Mesenchymal stem cell (in vitro differentiated cells and primary cell): ENCODE results near the gene CAMKMT.

Experiments
- DNase-seq: peaks from one replicate; pipeline ENCODE4 v3.0.0-alpha.2; 2013
- H2AFZ ChIP-seq: one replicate; pipeline ENCODE4 v1.6.1; 2013; ENCODE audit warnings: low read depth, mild to moderate bottlenecking, control low read depth, inconsistent platforms, low read length, moderate library complexity
- H2AK5ac ChIP-seq: 2 replicates; pipeline ENCODE4 v1.6.1; 2013; ENCODE audit warnings: low read length, moderate library complexity, mild to moderate bottlenecking, inconsistent platforms; ENCODE audit not compliant: severe bottlenecking
- H2BK120ac ChIP-seq: one replicate; pipeline ENCODE4 v1.6.1; 2013; ENCODE audit warnings: low read depth, mild to moderate bottlenecking, inconsistent platforms, low read length, moderate library complexity
- H2BK12ac ChIP-seq, 2 experiments: one replicate each; pipeline ENCODE4 v1.6.1; 2013; ENCODE audit warnings: inconsistent platforms in 2 of 2, low read length in 2 of 2, mild to moderate bottlenecking in 2 of 2, moderate library complexity in 2 of 2, control low read depth in 1 of 2
- H2BK15ac ChIP-seq: one replicate; pipeline ENCODE4 v1.6.1; 2013; ENCODE audit warnings: mild to moderate bottlenecking, low read depth, inconsistent platforms; ENCODE audit not compliant: poor library complexity, severe bottlenecking
- H2BK5ac ChIP-seq: 2 replicates; pipeline ENCODE4 v1.6.1; 2013; ENCODE audit warnings: low read depth, mild to moderate bottlenecking, low read length, control low read depth, inconsistent platforms; ENCODE audit not compliant: poor library complexity, severe bottlenecking
- H3K14ac ChIP-seq, 2 experiments: one replicate each; pipeline ENCODE4 v1.6.1; 2013; ENCODE audit warnings: inconsistent platforms in 2 of 2, low read length in 2 of 2, control low read depth in 1 of 2, mild to moderate bottlenecking in 1 of 2, moderate library complexity in 1 of 2
- H3K18ac ChIP-seq, 2 experiments: one replicate each; pipeline ENCODE4 v1.6.1; 2013; ENCODE audit warnings: inconsistent platforms in 2 of 2, low read length in 2 of 2, control low read depth in 1 of 2, low read depth in 1 of 2, mild to moderate bottlenecking in 1 of 2
- H3K23ac ChIP-seq, 2 experiments: one replicate each; pipeline ENCODE4 v1.6.1; 2013; ENCODE audit warnings: inconsistent platforms in 2 of 2, low read length in 2 of 2, mild to moderate bottlenecking in 2 of 2, moderate library complexity in 2 of 2, control low read depth in 1 of 2
- H3K27ac ChIP-seq: 2 replicates; pipeline ENCODE4 v1.5.1; 2013; ENCODE audit warnings: mild to moderate bottlenecking, moderate library complexity, low read length, control low read depth, inconsistent platforms; ENCODE audit not compliant: poor library complexity, severe bottlenecking
- H3K27me3 ChIP-seq, 2 experiments: 2 replicates each; pipeline versions ENCODE4 v1.6.1 to v1.7.0; 2013; ENCODE audit warnings: low read length in 2 of 2, mild to moderate bottlenecking in 2 of 2, moderate library complexity in 2 of 2, control low read depth in 1 of 2, inconsistent platforms in 1 of 2; ENCODE audit not compliant: control insufficient read depth in 1 of 2, insufficient read depth in 1 of 2
- H3K36me3 ChIP-seq, 2 experiments: 2 replicates each; pipeline versions ENCODE4 v1.6.1 to v1.7.0; 2013; ENCODE audit warnings: low read length in 2 of 2, control low read depth in 1 of 2, inconsistent platforms in 1 of 2, low read depth in 1 of 2, mild to moderate bottlenecking in 1 of 2; ENCODE audit not compliant: insufficient read depth in 2 of 2, control insufficient read depth in 1 of 2
- H3K4ac ChIP-seq, 2 experiments: one replicate each; pipeline ENCODE4 v1.6.1; 2013; ENCODE audit warnings: inconsistent platforms in 2 of 2, low read length in 2 of 2, mild to moderate bottlenecking in 2 of 2, moderate library complexity in 2 of 2, control low read depth in 1 of 2, low read depth in 1 of 2
- H3K4me1 ChIP-seq: 2 replicates; pipeline ENCODE4 v1.6.1; 2013; ENCODE audit warnings: low read depth, low read length, control low read depth; ENCODE audit not compliant: control insufficient read depth, insufficient read depth
- H3K4me2 ChIP-seq: 2 replicates; pipeline ENCODE4 v1.6.1; 2013; ENCODE audit warnings: low read length, mild to moderate bottlenecking, inconsistent platforms; ENCODE audit not compliant: poor library complexity, severe bottlenecking
- H3K4me3 ChIP-seq, 2 experiments: 2 replicates each; pipeline versions ENCODE4 v1.5.1 to v1.7.0; 2013; ENCODE audit warnings: low read length in 2 of 2, mild to moderate bottlenecking in 2 of 2, control low read depth in 1 of 2, low read depth in 1 of 2; ENCODE audit not compliant: insufficient read depth in 1 of 2
- H3K79me1 ChIP-seq: replicated peaks from 2 replicates; pipeline ENCODE4 v1.6.1; 2013; ENCODE audit warnings: mild to moderate bottlenecking, control low read depth, low read length, inconsistent platforms; ENCODE audit not compliant: poor library complexity, severe bottlenecking
- H3K9ac ChIP-seq: 2 replicates; pipeline ENCODE4 v1.7.0; 2013; ENCODE audit warnings: mild to moderate bottlenecking, low read length, moderate library complexity
- H3K9me3 ChIP-seq: 2 replicates; pipeline ENCODE4 v1.7.0; 2013; ENCODE audit warnings: mild to moderate bottlenecking, low read length; ENCODE audit not compliant: control insufficient read depth
- H4K8ac ChIP-seq: one replicate; pipeline ENCODE4 v1.6.1; 2013; ENCODE audit warnings: inconsistent platforms, mild to moderate bottlenecking, low read length, moderate library complexity
- H4K91ac ChIP-seq: one replicate; pipeline ENCODE4 v1.6.1; 2013; ENCODE audit warnings: mild to moderate bottlenecking, low read length, inconsistent platforms
- whole genome bisulfite sequencing: methylation state at CpG from one replicate; pipeline ENCODE4 v1.1.7; 2013; ENCODE audit warnings: mixed read lengths; 5-methylcytosine and 5-hydroxymethylcytosine counted together

CAMKMT gene

GRCh38 chr2:44785433-44785832 lies 423.7 kb downstream of the CAMKMT start:
- Histone ChIP-seq H3K79me1 (no peaks in the 10 kb centered on the region), H2AFZ (no peak overlapping the region), H3K4me2 (no peak overlapping the region), H3K18ac (no peak overlapping the region), H3K36me3 (no peaks in the 10 kb centered on the region), H3K9me3 (peaks cover 10% of the 10 kb centered on the region), H3K23ac (no peak overlapping the region), H3K14ac (no peak overlapping the region), H3K4me1 (no peaks in the 10 kb centered on the region), H4K91ac (no peak overlapping the region), H3K27me3 (peaks cover 36 to 43% of the 10 kb centered on the region in 2 experiments), H2BK5ac (no peak overlapping the region), H3K4ac (no peak overlapping the region), H3K27ac (no peak overlapping the region), H2BK12ac (no peak overlapping the region), H2BK120ac (no peak overlapping the region), H2AK5ac (no peak overlapping the region), H4K8ac (no peak overlapping the region), H2BK15ac (no peak overlapping the region), H3K4me3 (no peak overlapping the region), H3K9ac (no peak overlapping the region)
- DNase-seq: no peak
- WGBS: 24% methylated on average over 2 of the region's 2 CpGs

- Histone ChIP-seq H4K8ac (no peak overlapping the region), H3K23ac (no peak overlapping the region), H3K4me1 (no peaks in the 10 kb centered on the region), H3K4ac (no peak overlapping the region), H2BK12ac (no peak overlapping the region), H3K27ac (no peak overlapping the region), H4K91ac (no peak overlapping the region), H3K27me3 (peaks cover 33 to 49% of the 10 kb centered on the region in 2 experiments), H3K4me2 (no peak overlapping the region), H3K4me3 (no peak overlapping the region), H2BK120ac (no peak overlapping the region), H3K36me3 (no peaks in the 10 kb centered on the region), H3K79me1 (no peaks in the 10 kb centered on the region), H2BK5ac (no peak overlapping the region), H3K9ac (no peak overlapping the region), H2AFZ (no peak overlapping the region), H3K9me3 (peaks cover 7% of the 10 kb centered on the region), H3K14ac (no peak overlapping the region), H3K18ac (no peak overlapping the region), H2BK15ac (no peak overlapping the region), H2AK5ac (no peak overlapping the region)
- 83% methylated on average over 7 of the region's 7 CpGs for WGBS
- no peak for DNase-seq
Observed at GRCh38 chr2:44786045-44786816, 424.5 kb downstream of the CAMKMT start.

GRCh38 chr2:44786817-44787214 lies 425.1 kb downstream of the CAMKMT start:
- Histone ChIP-seq H3K27ac (no peak overlapping the region), H2AFZ (no peak overlapping the region), H2AK5ac (no peak overlapping the region), H3K36me3 (no peaks in the 10 kb centered on the region), H3K4ac (no peak overlapping the region), H4K8ac (no peak overlapping the region), H3K9me3 (peaks cover 11% of the 10 kb centered on the region), H2BK15ac (no peak overlapping the region), H3K79me1 (no peaks in the 10 kb centered on the region), H3K4me2 (no peak overlapping the region), H3K23ac (no peak overlapping the region), H2BK120ac (no peak overlapping the region), H3K4me3 (no peak overlapping the region), H3K4me1 (no peaks in the 10 kb centered on the region), H4K91ac (no peak overlapping the region), H3K14ac (no peak overlapping the region), H3K18ac (no peak overlapping the region), H2BK5ac (no peak overlapping the region), H2BK12ac (no peak overlapping the region), H3K27me3 (peaks cover 39 to 55% of the 10 kb centered on the region in 2 experiments), H3K9ac (no peak overlapping the region)
- 88% methylated on average over 5 of the region's 5 CpGs for WGBS
- DNase-seq: no peak

- Histone ChIP-seq H2BK120ac (no peak overlapping the region), H2BK12ac (no peak overlapping the region), H2AK5ac (no peak overlapping the region), H3K18ac (no peak overlapping the region), H3K79me1 (no peaks in the 10 kb centered on the region), H3K27me3 (peaks cover 42 to 59% of the 10 kb centered on the region in 2 experiments), H3K4me1 (no peaks in the 10 kb centered on the region), H2BK5ac (no peak overlapping the region), H3K36me3 (no peaks in the 10 kb centered on the region), H4K8ac (no peak overlapping the region), H3K14ac (no peak overlapping the region), H4K91ac (no peak overlapping the region), H3K23ac (no peak overlapping the region), H2AFZ (no peak overlapping the region), H3K27ac (no peak overlapping the region), H3K4ac (no peak overlapping the region), H3K4me3 (no peak overlapping the region), H2BK15ac (no peak overlapping the region), H3K4me2 (no peak overlapping the region), H3K9ac (no peak overlapping the region), H3K9me3 (peaks cover 5% of the 10 kb centered on the region)
- no peak for DNase-seq
- WGBS: 80% methylated on average over 6 of the region's 6 CpGs
Observed at GRCh38 chr2:44787663-44788062, 425.9 kb downstream of the CAMKMT start.
